GM12865 (cell line): ENCODE data around the gene GPR3.

Source experiments
- DNase-seq: peaks from one replicate; pipeline ENCODE4 v3.0.0; 2010; ENCODE audit warnings: low read depth
- H3K4me3 ChIP-seq: 2 replicates; pipeline ENCODE4 v1.5.1; 2011; ENCODE audit warnings: mild to moderate bottlenecking, low read depth, low read length, control low read depth
- TF ChIP-seq, protein P1 (sequence below): IDR thresholded peaks from 2 replicates; pipeline ENCODE4 v1.5.1; 2011; ENCODE audit warnings: low read length, control low read depth, low read depth, inconsistent platforms; ENCODE audit not compliant: insufficient read depth; ENCODE audit errors: missing control alignments

The GPR3 gene

GRCh38 chr1:27348861-27349783, 43.3 kb upstream of the GPR3 start:
- no peak for DNase-seq
- TF ChIP-seq, protein P1, sequence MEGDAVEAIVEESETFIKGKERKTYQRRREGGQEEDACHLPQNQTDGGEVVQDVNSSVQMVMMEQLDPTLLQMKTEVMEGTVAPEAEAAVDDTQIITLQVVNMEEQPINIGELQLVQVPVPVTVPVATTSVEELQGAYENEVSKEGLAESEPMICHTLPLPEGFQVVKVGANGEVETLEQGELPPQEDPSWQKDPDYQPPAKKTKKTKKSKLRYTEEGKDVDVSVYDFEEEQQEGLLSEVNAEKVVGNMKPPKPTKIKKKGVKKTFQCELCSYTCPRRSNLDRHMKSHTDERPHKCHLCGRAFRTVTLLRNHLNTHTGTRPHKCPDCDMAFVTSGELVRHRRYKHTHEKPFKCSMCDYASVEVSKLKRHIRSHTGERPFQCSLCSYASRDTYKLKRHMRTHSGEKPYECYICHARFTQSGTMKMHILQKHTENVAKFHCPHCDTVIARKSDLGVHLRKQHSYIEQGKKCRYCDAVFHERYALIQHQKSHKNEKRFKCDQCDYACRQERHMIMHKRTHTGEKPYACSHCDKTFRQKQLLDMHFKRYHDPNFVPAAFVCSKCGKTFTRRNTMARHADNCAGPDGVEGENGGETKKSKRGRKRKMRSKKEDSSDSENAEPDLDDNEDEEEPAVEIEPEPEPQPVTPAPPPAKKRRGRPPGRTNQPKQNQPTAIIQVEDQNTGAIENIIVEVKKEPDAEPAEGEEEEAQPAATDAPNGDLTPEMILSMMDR: no peak
- H3K4me3 ChIP-seq: no peak overlapping the region

GRCh38 chr1:27349784-27350662, 42.4 kb upstream of the GPR3 start:
- H3K4me3 ChIP-seq: no peak overlapping the region
- TF ChIP-seq, protein P1: no peak
- no peak for DNase-seq

DNA sequence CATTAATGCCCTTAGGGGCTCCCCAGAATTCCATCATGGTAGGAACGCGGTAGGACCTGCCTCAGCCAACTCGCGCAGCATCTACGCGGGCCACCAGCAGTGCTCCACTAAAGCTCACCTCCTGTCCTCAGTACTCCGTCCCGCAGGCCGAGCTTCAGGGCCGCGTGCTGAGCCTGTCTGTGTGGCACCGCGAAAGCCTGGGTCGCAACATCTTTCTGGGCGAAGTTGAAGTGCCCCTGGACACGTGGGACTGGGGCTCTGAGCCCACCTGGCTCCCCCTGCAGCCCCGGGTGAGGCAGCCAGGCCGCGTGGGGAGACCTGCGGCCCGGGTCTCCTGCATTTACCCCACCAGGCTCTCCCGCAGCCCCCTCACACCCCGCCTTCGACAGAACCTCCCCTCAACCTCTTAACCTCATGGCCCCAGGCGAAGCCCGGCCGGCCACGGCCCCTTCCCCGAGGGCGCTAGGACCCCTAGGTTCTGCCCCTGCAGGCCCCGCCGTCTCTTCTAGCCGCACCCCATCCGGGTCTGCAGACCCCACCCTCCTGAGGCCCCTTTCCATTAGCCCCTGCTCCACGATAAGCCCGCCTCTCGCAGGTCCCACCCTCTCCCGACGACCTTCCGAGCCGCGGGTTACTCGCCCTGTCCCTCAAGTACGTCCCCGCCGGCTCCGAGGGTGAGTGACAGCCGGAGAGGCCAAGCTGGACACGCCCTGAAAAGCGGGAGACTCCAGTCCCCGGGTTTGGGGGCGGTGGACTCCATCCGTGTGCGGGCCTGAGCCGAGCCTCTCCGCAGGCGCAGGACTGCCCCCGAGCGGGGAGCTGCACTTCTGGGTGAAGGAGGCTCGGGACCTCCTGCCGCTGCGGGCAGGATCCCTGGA, 41.5 kb upstream of the GPR3 start:
- DNase-seq: no peak
- H3K4me3 ChIP-seq: no peak overlapping the region
- TF ChIP-seq, protein P1: no peak

DNA sequence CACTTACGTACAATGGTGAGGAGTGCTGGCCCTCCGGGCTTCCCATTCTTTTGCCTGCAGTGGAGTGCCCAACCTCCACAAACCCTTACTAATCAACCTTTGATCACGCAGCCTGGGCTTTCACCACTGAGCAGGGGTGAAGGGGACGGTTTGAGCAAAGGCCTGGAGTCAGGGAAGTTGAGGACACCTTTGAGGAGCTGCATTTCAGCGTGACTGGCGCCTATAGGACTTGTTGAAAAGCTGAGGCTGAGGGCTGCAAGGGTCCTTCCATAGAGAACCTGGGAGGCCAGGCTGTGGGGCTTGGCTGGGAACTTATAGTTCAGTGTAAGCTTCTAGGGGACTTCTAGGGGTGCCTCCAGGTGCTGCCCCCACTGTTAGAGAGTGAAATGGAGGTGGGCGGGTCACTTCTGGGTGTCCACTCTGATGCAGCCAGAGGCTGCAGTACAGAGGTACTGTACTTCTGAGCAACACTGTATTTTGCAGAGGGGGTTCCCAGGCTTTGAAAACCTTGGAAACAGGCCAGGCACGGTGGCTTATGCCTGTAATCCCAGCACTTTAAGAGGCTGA, 40.8 kb upstream of the GPR3 start:
- no peak overlapping the region for H3K4me3 ChIP-seq
- DNase-seq: no peak
- TF ChIP-seq, protein P1: no peak

GRCh38 chr1:27353166-27353565, 39.3 kb upstream of the GPR3 start:
- H3K4me3 ChIP-seq: no peak overlapping the region
- no peak for DNase-seq
- TF ChIP-seq, protein P1: no peak

DNA sequence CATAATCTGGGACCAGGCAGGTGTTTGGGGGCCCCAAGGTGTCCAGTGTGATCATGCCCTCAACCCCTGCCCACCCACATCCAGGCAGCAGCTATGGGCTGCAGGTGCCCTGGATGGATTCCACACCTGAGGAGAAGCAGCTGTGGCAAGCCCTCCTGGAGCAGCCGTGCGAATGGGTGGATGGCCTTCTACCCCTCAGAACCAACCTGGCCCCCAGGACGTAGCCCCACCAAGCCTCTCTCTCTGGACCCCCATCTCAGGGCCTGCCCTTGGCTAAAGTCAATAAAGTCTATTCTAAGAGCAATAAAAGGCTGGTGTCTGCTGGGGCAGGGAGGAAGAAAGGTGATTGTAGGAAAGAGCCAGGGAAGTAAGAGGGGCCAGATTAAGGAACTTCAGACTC, 38.8 kb upstream of the GPR3 start:
- no peak overlapping the region for H3K4me3 ChIP-seq
- no peak for DNase-seq
- TF ChIP-seq, protein P1: no peak
